OCI-LY3 (cell line): ENCODE data around the gene CD274.

Experiments
- CTCF ChIP-seq: fragments of 200-600, 300-600 bp; sonication (generic); IDR thresholded peaks from 2 replicates; pipeline ENCODE4 v1.5.1; 2014; ENCODE audit warnings: antibody characterized with exemption, low read length, low read depth
- EZH2phosphoT487 ChIP-seq: fragments of 200-600 bp; shearing (Covaris generic); IDR thresholded peaks from 2 replicates; pipeline ENCODE4 v1.6.1; 2018; ENCODE audit warnings: antibody characterized with exemption, mixed run types, low read depth

GRCh38 chr9:5478206-5478605 lies 27.9 kb downstream of the CD274 start:
- TF ChIP-seq CTCF (no peak), EZH2phosphoT487 (no peak)
